ENCODE measurements around the gene SNAP47.

DNA sequence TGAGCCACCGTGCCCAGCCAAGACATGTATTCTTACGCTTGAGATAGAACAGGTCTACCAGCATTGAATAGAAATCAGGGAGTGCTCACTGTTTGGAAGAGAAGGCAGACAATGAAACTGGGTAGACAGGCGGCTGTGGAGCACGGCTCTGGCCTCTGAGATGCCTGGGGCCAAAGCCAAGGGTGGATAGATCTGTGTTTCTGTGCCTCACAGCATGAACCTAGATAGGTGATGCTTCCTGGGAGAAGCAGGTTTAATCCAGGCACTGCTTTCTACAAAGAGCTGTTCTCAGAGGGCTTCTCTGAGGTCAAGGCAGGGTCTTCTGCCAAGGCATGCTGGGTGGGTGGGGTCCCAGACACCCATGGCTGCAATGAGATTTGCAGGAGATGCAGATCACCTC is 55.6 kb downstream of the SNAP47 start:
- TF ChIP-seq, protein P1, sequence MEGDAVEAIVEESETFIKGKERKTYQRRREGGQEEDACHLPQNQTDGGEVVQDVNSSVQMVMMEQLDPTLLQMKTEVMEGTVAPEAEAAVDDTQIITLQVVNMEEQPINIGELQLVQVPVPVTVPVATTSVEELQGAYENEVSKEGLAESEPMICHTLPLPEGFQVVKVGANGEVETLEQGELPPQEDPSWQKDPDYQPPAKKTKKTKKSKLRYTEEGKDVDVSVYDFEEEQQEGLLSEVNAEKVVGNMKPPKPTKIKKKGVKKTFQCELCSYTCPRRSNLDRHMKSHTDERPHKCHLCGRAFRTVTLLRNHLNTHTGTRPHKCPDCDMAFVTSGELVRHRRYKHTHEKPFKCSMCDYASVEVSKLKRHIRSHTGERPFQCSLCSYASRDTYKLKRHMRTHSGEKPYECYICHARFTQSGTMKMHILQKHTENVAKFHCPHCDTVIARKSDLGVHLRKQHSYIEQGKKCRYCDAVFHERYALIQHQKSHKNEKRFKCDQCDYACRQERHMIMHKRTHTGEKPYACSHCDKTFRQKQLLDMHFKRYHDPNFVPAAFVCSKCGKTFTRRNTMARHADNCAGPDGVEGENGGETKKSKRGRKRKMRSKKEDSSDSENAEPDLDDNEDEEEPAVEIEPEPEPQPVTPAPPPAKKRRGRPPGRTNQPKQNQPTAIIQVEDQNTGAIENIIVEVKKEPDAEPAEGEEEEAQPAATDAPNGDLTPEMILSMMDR (IDR thresholded peaks at IDR 0.05; ENCODE audit: low read length) = no peak
- no peak for TF ChIP-seq EZH2 (IDR thresholded peaks at IDR 0.05; ENCODE audit: borderline replicate concordance, low read length)

All from OCI-LY1 (cell line).